AG04449 (cell line): ENCODE results near the gene CCDC102B.

Experiments used
- CTCF ChIA-PET: fragments of 350-600 bp; formaldehyde crosslinking; extraction: SDS; loops from one replicate; lab custom pipeline; 2021; ENCODE audit warnings: antibody characterized with exemption; lab: Yijun Ruan, JAX
- POLR2A ChIA-PET: fragments of 400-600, 350-600 bp; formaldehyde crosslinking; extraction: SDS; loops from one replicate; lab custom pipeline; 2020; ENCODE audit warnings: antibody characterized with exemption, inconsistent platforms; lab: Yijun Ruan, JAX
- DNase-seq: peaks from one replicate; pipeline ENCODE4 v3.0.0-alpha.2; 2010; ENCODE audit warnings: low read depth, low spot score
- H3K4me3 ChIP-seq: 2 replicates; pipeline ENCODE4 v1.5.1; 2011; ENCODE audit warnings: low read depth, mild to moderate bottlenecking, control low read depth, low read length
- CTCF ChIP-seq: IDR thresholded peaks from one replicate; pipeline ENCODE4 v1.5.1; 2011; ENCODE audit warnings: mild to moderate bottlenecking, moderate library complexity, low read length, control low read depth, inconsistent platforms; ENCODE audit not compliant: insufficient read depth; ENCODE audit errors: missing control alignments

CCDC102B gene

DNA sequence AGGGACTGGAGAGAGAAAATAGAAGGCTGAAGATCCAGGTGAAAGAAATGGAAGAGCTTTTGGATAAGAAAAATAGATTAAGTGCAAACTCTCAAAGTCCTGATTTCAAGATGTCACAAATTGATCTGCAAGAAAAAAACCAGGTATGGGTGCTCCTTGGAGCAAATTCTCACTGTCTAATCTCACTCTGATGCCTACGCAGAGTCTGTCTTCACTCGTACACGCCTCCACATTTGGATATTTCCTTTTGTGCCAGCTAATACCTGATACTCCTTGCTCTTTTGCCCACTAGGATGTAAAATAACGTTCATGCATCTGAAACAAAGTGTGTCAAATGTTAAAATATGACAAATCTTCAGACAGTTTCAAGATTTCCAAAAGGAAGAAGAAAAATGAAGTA lies 99.4 kb downstream of the CCDC102B start:
- TF ChIP-seq CTCF: no peak
- ChIA-PET CTCF (no interaction called here), POLR2A (no interaction called here)
- DNase-seq: no peak
- H3K4me3 ChIP-seq: no peak overlapping the region

DNA sequence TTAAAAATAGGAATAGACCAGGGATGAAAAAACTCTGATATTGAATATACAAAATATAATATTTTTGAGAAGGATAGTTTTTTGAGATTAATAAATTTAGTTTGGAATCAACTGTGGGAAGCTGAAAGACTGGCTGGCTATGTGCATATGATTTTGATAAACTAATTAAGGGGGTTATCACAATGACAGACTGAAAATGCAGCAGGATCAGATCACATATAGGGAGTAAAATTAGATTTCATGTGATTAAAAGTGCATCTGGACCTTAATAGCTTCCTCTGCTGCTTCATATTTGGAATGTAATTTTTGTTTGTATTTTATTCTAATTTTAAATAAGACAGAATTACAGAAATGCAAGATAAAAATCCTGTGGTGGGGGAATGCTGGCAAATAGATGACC lies 111.7 kb downstream of the CCDC102B start:
- ChIA-PET CTCF (no interaction called here), POLR2A (no interaction called here)
- DNase-seq: no peak
- H3K4me3 ChIP-seq: no peak overlapping the region
- TF ChIP-seq CTCF: no peak

- POLR2A ChIA-PET: no interaction called here
- TF ChIP-seq CTCF: no peak
- H3K4me3 ChIP-seq: no peak overlapping the region
- CTCF ChIA-PET: no interaction called here
- DNase-seq: no peak
These were observed 117.2 kb downstream of the CCDC102B start for GRCh38 chr18:68915061-68915460.

GRCh38 chr18:68916734-68917133 lies 118.9 kb downstream of the CCDC102B start:
- ChIA-PET POLR2A (no interaction called here), CTCF (no interaction called here)
- no peak overlapping the region for H3K4me3 ChIP-seq
- no peak for TF ChIP-seq CTCF
- DNase-seq: no peak

DNA sequence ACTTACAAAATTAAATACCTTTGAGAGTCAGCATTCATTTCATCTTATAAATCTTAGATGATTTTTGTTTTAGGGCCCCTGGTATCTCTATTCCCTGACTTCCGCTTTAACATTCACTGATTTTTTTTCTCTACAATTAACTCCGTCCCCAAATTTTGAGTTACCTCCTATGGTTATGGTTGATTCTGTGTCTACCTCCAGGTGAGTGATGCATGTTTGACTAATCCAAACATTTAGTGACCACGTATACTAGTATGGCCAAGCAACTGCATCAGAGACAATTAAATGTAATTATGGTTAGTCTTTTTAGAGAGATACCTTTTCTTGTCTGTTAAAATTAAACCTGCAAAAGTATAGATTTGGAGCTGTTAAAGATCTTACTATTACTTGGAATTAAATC lies 120.3 kb downstream of the CCDC102B start:
- CTCF ChIA-PET: no interaction called here
- POLR2A ChIA-PET: no interaction called here
- no peak for TF ChIP-seq CTCF
- no peak for DNase-seq
- no peak overlapping the region for H3K4me3 ChIP-seq

GRCh38 chr18:68919900-68920299 lies 122.0 kb downstream of the CCDC102B start:
- no peak for TF ChIP-seq CTCF
- CTCF ChIA-PET: no interaction called here
- DNase-seq: no peak
- POLR2A ChIA-PET: no interaction called here
- H3K4me3 ChIP-seq: no peak overlapping the region
